Endometrial microvascular endothelial cells (primary cell): ENCODE measurements around the gene GPC6. TPM values are rescaled to one million over a fixed set of nuclear protein-coding genes. Genes with fewer than 3 reads are reported as not detected.
"Not testable (repeated sequence)": the region's sequence is repeated elsewhere in the genome, so short reads cannot be mapped to it uniquely, and the experiment has no call there.

Experiments
- in situ Hi-C: cut with HindIII; loops from 2 replicates; pipeline ENCODE4 v1.10.0; 2017; ENCODE audit warnings: low sequenced_read_pairs, low pct_unique_long_range_greater_than_20kb; ENCODE audit errors: inconsistent ontology term
- total RNA-seq: library from RNA; depleted of rRNA; stranded (reverse); fragments of >200 nt; gene quantifications from one replicate; pipeline ENCODE4 v1.2.3, GENCODE V29; 2015; ENCODE audit errors: inconsistent ontology term

Gene GPC6
- total RNA-seq, 1 donor from 2014 or later, result 0.46 TPM

GRCh38 chr13:94329754-94330551 lies 1103.3 kb downstream of the GPC6 start:
- in situ Hi-C loops, result no loop called here

GRCh38 chr13:94330552-94331071 lies 1104.0 kb downstream of the GPC6 start:
- in situ Hi-C loops, result no loop called here

- in situ Hi-C loops, result no loop called here
Measured at GRCh38 chr13:94331281-94331680, 1104.7 kb downstream of the GPC6 start.

- in situ Hi-C loops, result no loop called here
Measured at GRCh38 chr13:94332359-94333096, 1105.9 kb downstream of the GPC6 start.

GRCh38 chr13:94333131-94333820 lies 1106.7 kb downstream of the GPC6 start:
- in situ Hi-C loops, result no loop called here

- in situ Hi-C loops, result no loop called here
Measured at GRCh38 chr13:94335761-94336526, 1109.3 kb downstream of the GPC6 start.

GRCh38 chr13:94339116-94339687 lies 1112.6 kb downstream of the GPC6 start:
- in situ Hi-C loops, result no loop called here

GRCh38 chr13:94342436-94343242 lies 1116.0 kb downstream of the GPC6 start:
- in situ Hi-C loops, result no loop called here

- in situ Hi-C loops, result no loop called here
Measured at GRCh38 chr13:94343243-94343585, 1116.6 kb downstream of the GPC6 start.

- in situ Hi-C loops, result not testable (repeated sequence)
Measured at GRCh38 chr13:94343687-94344086, 1117.1 kb downstream of the GPC6 start.

GRCh38 chr13:94344126-94344818 lies 1117.7 kb downstream of the GPC6 start:
- in situ Hi-C loops, result no loop called here

- in situ Hi-C loops, result no loop called here
Measured at GRCh38 chr13:94345374-94346195, 1119.0 kb downstream of the GPC6 start.

- in situ Hi-C loops, result no loop called here
Measured at GRCh38 chr13:94346261-94347019, 1119.8 kb downstream of the GPC6 start.

GRCh38 chr13:94351292-94351990 lies 1124.8 kb downstream of the GPC6 start:
- in situ Hi-C loops, result no loop called here

- in situ Hi-C loops, result no loop called here
Measured at GRCh38 chr13:94352057-94352456, 1125.5 kb downstream of the GPC6 start.
